ENCODE data around the gene ZNF576. TPM values are rescaled to one million over a fixed set of nuclear protein-coding genes. Genes with fewer than 3 reads are reported as not detected.
"Not testable (repeated sequence)": the region's sequence is repeated elsewhere in the genome, so short reads cannot be mapped to it uniquely, and the experiment has no call there.

The ZNF576 gene
- total RNA-seq, 1 donor from 2014 or later = 11.5 TPM

DNA sequence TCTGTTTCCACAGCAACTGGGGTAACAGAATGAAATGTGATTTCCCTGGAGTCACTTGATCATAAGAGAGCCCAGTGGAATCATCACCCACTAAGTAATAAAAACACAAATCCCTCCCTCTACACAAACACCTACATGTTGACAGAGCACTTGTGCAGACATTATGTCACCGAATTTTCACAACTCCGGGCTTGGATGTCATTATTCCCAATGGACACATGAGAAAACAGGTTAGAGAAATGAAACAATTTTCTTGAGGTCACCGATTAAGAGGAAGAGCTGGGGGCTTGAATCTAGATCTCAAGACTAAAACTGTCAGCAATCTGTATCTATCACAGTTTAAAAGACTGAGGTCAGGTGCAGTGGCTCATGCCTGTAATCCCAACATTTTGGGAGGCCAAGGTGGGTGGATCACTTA, 24.2 kb upstream of the ZNF576 start:
- DNase-seq (ENCODE audit: low spot score) = no peak
- intact Hi-C loops (cut with DNase I) = no loop called here

DNA sequence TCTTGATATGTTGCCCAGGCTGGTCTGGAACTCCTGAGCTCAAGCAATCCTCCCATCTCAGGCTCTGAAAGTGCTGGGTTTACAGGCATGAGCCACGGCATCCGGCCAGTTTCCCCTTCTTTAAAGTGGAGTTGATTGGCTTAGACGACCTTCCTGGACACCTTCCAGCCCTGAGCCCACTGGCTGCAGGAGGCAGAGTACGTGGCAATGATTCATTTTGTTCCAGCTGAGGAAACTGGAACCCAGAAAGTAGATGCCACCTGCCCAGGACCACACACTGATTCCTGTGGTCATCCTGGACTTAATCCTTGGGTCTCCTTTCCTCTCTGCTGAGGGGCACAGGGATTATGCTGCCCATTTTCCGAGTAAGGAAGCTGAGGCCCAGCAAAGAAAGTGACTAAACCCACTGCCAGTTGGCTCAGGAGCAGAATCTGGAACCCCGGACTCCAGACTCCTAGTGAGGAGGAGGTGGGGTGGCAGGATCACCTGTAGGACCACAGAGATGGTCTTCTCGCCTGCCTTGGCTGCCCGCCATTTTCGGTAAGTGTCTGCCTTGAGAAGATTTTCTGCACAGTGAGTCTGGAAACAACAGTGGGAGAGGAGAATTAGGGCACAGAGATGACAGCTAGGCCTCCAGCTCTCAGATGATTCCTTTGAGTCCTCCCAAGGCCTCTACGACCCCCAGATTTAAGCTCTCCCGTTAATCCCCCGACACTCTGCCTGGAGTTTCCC, 21.8 kb upstream of the ZNF576 start:
- intact Hi-C loops (cut with DNase I) = loop anchor here (1.0 kb wide), 1 partner anchor 22 kb away; the partner anchor contains the start of genes IRGQ and ZNF576
- no peak for DNase-seq (ENCODE audit: low spot score)

GRCh38 chr19:43575156-43575950, 21.0 kb upstream of the ZNF576 start, which contains the start of the genes PINLYP and XRCC1:
TSS of gene PINLYP (plus strand) at chr19:43575801. CDS start at chr19:43577192, 1,391 bp downstream.
TSS of gene XRCC1 (minus strand) at chr19:43575527. CDS start at chr19:43575458, 69 bp downstream.
- peak; percentile 98 for DNase-seq (ENCODE audit: low spot score)
- intact Hi-C loops (cut with DNase I) = loop anchor here (1.0 kb wide), 1 partner anchor 21 kb away; the partner anchor contains the start of genes IRGQ and ZNF576

GRCh38 chr19:43575955-43576878, 20.2 kb upstream of the ZNF576 start:
- intact Hi-C loops (cut with DNase I) = loop anchor here (1.0 kb wide), 1 partner anchor 20 kb away; the partner anchor contains the start of genes IRGQ and ZNF576
- no peak for DNase-seq (ENCODE audit: low spot score)

DNA sequence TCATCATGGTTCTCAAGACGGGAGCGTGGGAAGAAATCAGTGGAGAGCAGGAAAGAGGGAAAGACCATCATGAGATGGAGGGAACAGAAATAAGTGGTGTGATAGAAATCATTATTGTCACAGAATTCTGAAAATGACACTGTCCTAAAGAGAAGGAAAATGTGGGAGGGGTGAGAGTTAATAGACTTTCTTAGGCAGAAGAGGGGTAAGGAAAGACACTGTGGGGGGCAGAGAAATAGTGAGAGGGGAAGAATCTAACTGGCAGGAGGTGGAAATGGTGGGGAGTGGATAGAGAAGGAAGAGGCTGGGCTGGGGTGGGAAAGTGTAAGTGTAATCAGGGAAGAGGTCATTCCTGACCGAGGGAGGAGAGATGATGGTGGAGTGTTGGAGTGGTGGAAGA, 17.6 kb upstream of the ZNF576 start:
- intact Hi-C loops (cut with DNase I) = no loop called here
- no peak for DNase-seq (ENCODE audit: low spot score)

- no peak for DNase-seq (ENCODE audit: low spot score)
- intact Hi-C loops (cut with DNase I) = no loop called here
Observed at GRCh38 chr19:43581467-43581866, 14.9 kb upstream of the ZNF576 start.

DNA sequence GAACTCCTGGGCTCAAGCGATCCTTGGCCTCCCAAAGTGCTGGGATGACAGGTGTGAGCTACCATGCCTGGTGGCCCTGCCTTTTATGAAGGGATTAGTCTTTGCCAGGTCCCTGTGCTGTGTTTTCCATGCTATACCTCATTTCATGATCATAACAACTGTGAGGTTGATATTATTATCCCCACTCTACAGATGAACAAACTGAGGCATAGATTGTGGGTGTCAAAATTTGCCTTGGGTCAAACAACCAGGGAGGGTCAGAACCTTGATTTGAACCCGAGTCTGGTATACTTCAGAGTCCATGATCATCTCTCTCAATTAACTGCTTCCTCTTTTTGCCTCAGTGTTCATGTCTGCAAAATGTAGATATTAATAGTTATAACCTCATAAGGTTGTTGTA, 13.9 kb upstream of the ZNF576 start:
- intact Hi-C loops (cut with DNase I) = no loop called here
- no peak for DNase-seq (ENCODE audit: low spot score)

- intact Hi-C loops (cut with DNase I) = no loop called here
- no peak for DNase-seq (ENCODE audit: low spot score)
Observed at GRCh38 chr19:43584484-43584883, 11.9 kb upstream of the ZNF576 start.

DNA sequence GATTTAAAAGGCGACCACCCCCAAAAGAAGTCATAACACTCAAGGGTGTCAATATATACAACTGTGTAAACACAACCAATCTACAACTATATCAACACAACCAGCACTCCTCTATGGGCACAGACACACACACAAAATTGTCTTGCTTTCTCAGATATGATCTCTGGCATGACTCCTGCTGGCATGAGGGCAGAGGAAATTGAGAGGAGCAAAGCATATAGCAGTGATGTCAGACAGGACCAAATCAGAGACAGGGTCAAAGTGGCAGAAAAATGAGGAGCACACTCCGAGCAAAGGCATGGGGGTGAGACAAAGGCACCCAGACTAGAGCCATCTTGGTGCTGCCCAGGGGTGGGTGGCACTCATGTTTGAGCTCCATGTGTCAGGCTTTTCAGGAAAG, 10.0 kb upstream of the ZNF576 start:
- intact Hi-C loops (cut with DNase I) = no loop called here
- DNase-seq (ENCODE audit: low spot score) = no peak

DNA sequence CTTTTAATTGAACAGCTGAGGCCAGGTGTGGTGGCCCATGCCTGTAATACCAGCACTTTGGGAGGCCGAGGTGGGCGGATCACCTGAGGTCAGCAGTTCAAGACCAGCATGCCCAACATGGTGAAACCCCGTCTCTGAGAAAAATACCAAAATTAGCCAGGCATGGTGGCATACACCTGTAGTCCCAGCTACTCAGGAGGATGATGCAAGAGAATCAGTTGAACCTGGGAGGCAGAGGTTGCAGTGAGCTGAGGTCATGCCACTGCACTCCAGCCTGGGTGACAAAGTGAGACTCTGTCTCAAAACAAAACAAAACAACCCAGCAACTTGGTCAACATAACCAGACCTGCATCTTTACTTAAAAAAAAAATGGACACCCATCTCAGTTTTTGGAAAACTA, 9.4 kb upstream of the ZNF576 start:
- DNase-seq (ENCODE audit: low spot score); intact Hi-C loops (cut with DNase I): not testable (repeated sequence)

DNA sequence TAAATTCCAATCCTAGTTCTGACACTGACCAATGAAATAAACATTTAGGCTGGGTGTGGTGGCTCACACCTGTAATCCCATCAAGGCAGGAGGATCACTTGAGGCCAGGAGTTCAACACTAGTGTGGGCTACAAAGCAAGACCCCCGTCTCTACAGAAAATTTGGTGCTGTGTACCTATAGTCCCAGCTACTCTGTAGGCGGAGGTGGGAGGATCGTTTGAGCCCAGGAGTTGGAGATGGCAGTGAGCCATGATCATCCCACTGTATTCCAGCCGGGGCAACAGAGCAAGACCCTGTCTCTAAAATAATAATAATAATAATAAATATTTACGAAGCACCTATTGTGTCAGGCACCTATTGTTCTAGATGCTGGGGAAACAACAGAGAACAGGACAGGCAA, 7.1 kb upstream of the ZNF576 start:
- intact Hi-C loops (cut with DNase I) = no loop called here

DNA sequence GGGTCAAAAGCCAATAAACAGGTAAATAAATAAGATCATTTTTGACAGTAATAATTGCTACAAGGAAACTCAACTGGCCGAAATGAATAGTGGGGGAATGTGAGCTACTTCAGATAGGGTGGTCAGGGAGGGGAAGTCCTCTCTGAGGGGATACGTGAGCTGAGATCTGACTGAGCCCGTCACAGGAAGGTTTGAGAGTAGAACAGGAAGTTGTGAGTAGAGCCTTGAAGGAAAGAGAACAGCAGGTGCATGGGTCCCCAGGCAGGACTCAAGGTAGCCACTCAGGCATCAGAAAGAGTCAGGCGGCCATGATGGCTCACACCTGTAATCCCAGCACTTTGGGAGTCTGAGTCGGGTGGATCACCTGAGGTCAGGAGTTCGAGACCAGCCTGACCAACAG, 6.7 kb upstream of the ZNF576 start:
- no peak for DNase-seq (ENCODE audit: low spot score)
- intact Hi-C loops (cut with DNase I) = no loop called here

More for the DNA sequence above, 7.1 kb upstream of the ZNF576 start:
- DNase-seq (ENCODE audit: low spot score) = no peak

DNA sequence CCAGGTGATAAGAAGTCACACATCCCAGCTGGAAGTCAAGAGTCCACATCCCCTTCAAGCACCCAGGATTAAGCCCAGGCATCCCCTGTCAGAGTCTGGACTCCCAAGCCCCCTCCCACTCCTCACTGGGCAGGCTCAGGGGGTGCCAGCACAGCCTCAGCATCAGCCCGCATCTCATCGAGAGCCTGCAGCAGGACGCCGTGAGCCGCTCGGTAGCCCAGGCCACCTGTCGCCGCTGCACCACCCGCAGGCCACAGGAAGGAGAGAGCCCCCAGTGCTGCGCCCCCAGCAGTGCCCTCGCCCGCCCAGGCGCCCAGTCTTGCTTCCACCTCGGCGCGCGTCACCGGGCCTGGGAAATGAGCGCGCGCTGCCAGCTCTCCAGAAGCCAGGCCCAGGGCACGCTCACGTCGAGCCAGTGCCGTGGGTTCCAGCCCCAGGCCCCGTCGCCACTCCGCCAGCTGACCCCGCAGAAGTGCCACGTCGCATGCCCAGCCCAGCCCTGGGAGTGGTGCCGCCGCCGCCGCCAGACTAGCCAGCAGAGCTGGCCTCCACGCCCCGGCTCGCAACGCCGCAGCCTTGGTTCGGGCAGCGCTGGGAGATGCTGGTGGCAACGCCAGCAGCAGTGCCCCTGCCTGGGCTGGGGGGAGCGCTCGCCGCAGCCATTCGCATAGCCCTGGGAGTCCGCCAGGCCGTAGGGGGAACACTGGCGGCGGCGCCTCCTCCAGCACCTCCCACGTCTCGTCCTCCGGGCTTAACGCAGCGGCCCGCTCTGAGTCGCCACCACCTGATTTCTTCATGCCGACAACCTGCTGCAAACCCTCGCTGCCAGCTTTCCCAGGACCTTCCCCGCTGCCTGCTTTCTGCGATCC, 4.3 kb upstream of the ZNF576 start:
- intact Hi-C loops (cut with DNase I) = no loop called here
- DNase-seq (ENCODE audit: low spot score) = no peak

GRCh38 chr19:43592800-43593350, 3.5 kb upstream of the ZNF576 start:
- intact Hi-C loops (cut with DNase I) = no loop called here
- DNase-seq (ENCODE audit: low spot score) = no peak

DNA sequence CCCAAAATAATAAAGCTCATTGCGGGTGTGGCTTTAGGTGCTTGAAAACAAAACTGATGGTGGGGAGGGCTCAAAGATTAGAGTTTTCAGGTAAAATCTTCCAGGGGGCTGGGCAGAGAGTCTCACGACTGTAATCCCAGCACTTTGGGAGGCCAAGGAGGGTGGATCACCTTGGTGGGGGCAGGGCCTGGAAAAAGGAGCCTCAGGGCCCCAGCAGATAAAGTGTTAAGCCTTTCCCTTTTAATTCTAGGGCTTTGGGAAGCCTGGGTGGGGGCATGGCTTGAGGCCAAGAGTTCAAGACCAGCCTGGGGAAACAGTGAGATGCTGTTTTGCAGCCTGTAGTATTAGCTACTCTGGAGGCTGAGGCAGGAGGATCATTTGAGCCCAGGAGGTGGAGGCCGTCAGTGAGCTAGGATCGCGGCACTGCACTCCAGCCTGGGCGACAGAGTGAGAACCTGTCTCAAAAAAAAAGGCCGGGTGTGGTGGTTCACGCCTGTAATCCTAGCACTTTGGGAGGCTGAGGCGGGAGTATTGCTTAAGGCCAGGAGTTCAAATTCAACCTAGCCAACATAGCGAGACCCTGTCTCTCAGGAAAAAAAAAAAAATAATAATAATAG, 2.2 kb upstream of the ZNF576 start:
- no peak for DNase-seq (ENCODE audit: low spot score)
- intact Hi-C loops (cut with DNase I) = no loop called here

- intact Hi-C loops (cut with DNase I) = no loop called here
- DNase-seq (ENCODE audit: low spot score) = no peak
Observed at GRCh38 chr19:43594710-43595604, 1.4 kb upstream of the ZNF576 start.

DNA sequence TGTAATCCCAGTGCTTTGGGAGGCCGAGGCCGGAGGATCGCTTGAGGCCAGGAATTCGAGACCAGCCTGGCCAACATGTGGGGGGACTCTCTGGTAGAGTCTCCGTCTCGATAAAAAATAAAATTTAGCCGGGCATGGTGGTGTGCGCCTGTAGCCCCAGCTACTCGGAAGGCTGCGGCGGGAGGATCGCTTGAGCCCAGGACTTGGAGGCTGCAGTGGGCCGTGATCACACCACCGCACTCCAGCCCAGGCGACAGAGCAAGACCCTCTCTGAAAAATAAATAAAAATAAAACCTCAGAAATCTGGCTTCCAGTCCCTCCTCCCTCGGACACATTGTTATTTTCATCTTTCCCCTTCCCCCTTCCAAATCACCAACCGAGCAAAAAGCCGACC, 793 bp upstream of the ZNF576 start:
- intact Hi-C loops (cut with DNase I) = no loop called here
- no peak for DNase-seq (ENCODE audit: low spot score)

Data from cardiac septum (tissue), 1 donor.